Upper lobe of right lung (tissue), 1 donor: ENCODE results near the gene GABRB3. TPM values are rescaled to one million over a fixed set of nuclear protein-coding genes. Genes with fewer than 3 reads are reported as not detected.

ENCODE experiments used
- ATAC-seq: fragments of 200-7000 bp; cut with Tn5 transposase; one replicate; pipeline ENCODE4 v1.9.1; 2020; ENCODE audit warnings: mild to moderate bottlenecking, moderate library complexity
- DNase-seq: peaks from one replicate; pipeline ENCODE4 v3.0.0-alpha.2; 2020
- H3K27ac ChIP-seq: fragments of 200-600 bp; one replicate; pipeline ENCODE4 v1.8.0; 2022
- H3K27me3 ChIP-seq: fragments of 200-600 bp; one replicate; pipeline ENCODE4 v1.8.0; 2022; ENCODE audit warnings: mild to moderate bottlenecking
- H3K36me3 ChIP-seq: fragments of 200-600 bp; one replicate; pipeline ENCODE4 v1.8.0; 2022
- H3K4me1 ChIP-seq: fragments of 200-600 bp; one replicate; pipeline ENCODE4 v1.8.0; 2022
- H3K4me3 ChIP-seq: fragments of 200-600 bp; one replicate; pipeline ENCODE4 v1.8.0; 2022; ENCODE audit warnings: mild to moderate bottlenecking
- H3K9me3 ChIP-seq: fragments of 200-600 bp; one replicate; pipeline ENCODE4 v1.8.0; 2022
- CTCF ChIP-seq: fragments of 200-600 bp; IDR thresholded peaks from one replicate; pipeline ENCODE4 v1.8.0; 2022; ENCODE audit warnings: antibody characterized with exemption
- intact Hi-C: fragments of 100-400 bp; cut with DNase I; formaldehyde crosslinking; loops from one replicate; pipeline ENCODE4 v1.11.0; 2022
- total RNA-seq: library from RNA; stranded (reverse); fragmentation: NEBNext Ultra II Directional; extraction: Animal tissue kit (Norgen Biotek cat#: 25700); gene quantifications from one replicate; pipeline ENCODE4 v1.2.1, GENCODE V29; 2021
- donor health status: DM: no; HTN: yes; CAD: no; lungs with severe emphysema.

Gene GABRB3
- total RNA-seq, 1 donor from 2014 or later: 3.2 TPM

GRCh38 chr15:26757141-26757540 is 15.7 kb downstream of the GABRB3 start:
- no peaks in the 10 kb centered on the region for H3K9me3 ChIP-seq
- no peak overlapping the region for H3K27ac ChIP-seq
- intact Hi-C loops: no loop called here
- no peak overlapping the region for H3K4me3 ChIP-seq
- no peaks in the 10 kb centered on the region for H3K27me3 ChIP-seq
- no peaks in the 10 kb centered on the region for H3K36me3 ChIP-seq
- no peaks in the 10 kb centered on the region for H3K4me1 ChIP-seq
- DNase-seq: no peak
- ATAC-seq: no peak
- no peak for TF ChIP-seq CTCF

GRCh38 chr15:26744894-26745293 is 28.0 kb downstream of the GABRB3 start:
- Histone ChIP-seq H3K4me1 (no peaks in the 10 kb centered on the region), H3K9me3 (no peaks in the 10 kb centered on the region), H3K4me3 (no peak overlapping the region), H3K27ac (no peak overlapping the region), H3K27me3 (no peaks in the 10 kb centered on the region), H3K36me3 (no peaks in the 10 kb centered on the region)
- no peak for TF ChIP-seq CTCF
- intact Hi-C loops: no loop called here
- ATAC-seq: no peak
- DNase-seq: no peak

- Histone ChIP-seq H3K4me3 (no peak overlapping the region), H3K27me3 (no peaks in the 10 kb centered on the region), H3K4me1 (no peaks in the 10 kb centered on the region), H3K36me3 (no peaks in the 10 kb centered on the region), H3K27ac (no peak overlapping the region), H3K9me3 (no peaks in the 10 kb centered on the region)
- DNase-seq (no peak), ATAC-seq (no peak)
- intact Hi-C loops: no loop called here
- TF ChIP-seq CTCF: no peak
Measured at GRCh38 chr15:26739791-26740190, 33.1 kb downstream of the GABRB3 start.

GRCh38 chr15:26738996-26739395 is 33.9 kb downstream of the GABRB3 start:
- intact Hi-C loops: no loop called here
- Histone ChIP-seq H3K27ac (no peak overlapping the region), H3K4me1 (no peaks in the 10 kb centered on the region), H3K9me3 (no peaks in the 10 kb centered on the region), H3K4me3 (no peak overlapping the region), H3K27me3 (no peaks in the 10 kb centered on the region), H3K36me3 (no peaks in the 10 kb centered on the region)
- no peak for DNase-seq
- ATAC-seq: peak; percentile 35
- TF ChIP-seq CTCF: no peak

- no peaks in the 10 kb centered on the region for H3K36me3 ChIP-seq
- H3K9me3 ChIP-seq: no peaks in the 10 kb centered on the region
- no peak overlapping the region for H3K4me3 ChIP-seq
- TF ChIP-seq CTCF: no peak
- ATAC-seq (no peak), DNase-seq (no peak)
- H3K27me3 ChIP-seq: no peaks in the 10 kb centered on the region
- H3K4me1 ChIP-seq: no peaks in the 10 kb centered on the region
- intact Hi-C loops: no loop called here
- no peak overlapping the region for H3K27ac ChIP-seq
Measured at GRCh38 chr15:26736502-26737248, 36.2 kb downstream of the GABRB3 start.

GRCh38 chr15:26731965-26732364 is 40.9 kb downstream of the GABRB3 start:
- H3K9me3 ChIP-seq: no peaks in the 10 kb centered on the region
- no peaks in the 10 kb centered on the region for H3K27me3 ChIP-seq
- DNase-seq (no peak), ATAC-seq (no peak)
- intact Hi-C loops: no loop called here
- no peak overlapping the region for H3K4me3 ChIP-seq
- no peaks in the 10 kb centered on the region for H3K36me3 ChIP-seq
- H3K4me1 ChIP-seq: no peaks in the 10 kb centered on the region
- H3K27ac ChIP-seq: no peak overlapping the region
- no peak for TF ChIP-seq CTCF
